Epidermal melanocyte (primary cell): ENCODE measurements around the gene EPB41L4A.
"Not testable (repeated sequence)": the region's sequence is repeated elsewhere in the genome, so short reads cannot be mapped to it uniquely, and the experiment has no call there.

ENCODE experiments used
- DNase-seq: peaks from one replicate; pipeline ENCODE4 v3.0.0; 2011; ENCODE audit warnings: low spot score; ENCODE audit not compliant: insufficient read length

The EPB41L4A gene

GRCh38 chr5:112216140-112216539 is 202.9 kb downstream of the EPB41L4A start:
- DNase-seq, result no peak

- no peak for DNase-seq
Observed at GRCh38 chr5:112210430-112211005, 208.6 kb downstream of the EPB41L4A start.

GRCh38 chr5:112208699-112209615 is 210.1 kb downstream of the EPB41L4A start:
- DNase-seq, result no peak

GRCh38 chr5:112208195-112208594 is 210.9 kb downstream of the EPB41L4A start:
- not testable (repeated sequence) for DNase-seq

- DNase-seq, result no peak
Observed at GRCh38 chr5:112205846-112206245, 213.2 kb downstream of the EPB41L4A start.

GRCh38 chr5:112203229-112203628 is 215.8 kb downstream of the EPB41L4A start:
- no peak for DNase-seq

DNA sequence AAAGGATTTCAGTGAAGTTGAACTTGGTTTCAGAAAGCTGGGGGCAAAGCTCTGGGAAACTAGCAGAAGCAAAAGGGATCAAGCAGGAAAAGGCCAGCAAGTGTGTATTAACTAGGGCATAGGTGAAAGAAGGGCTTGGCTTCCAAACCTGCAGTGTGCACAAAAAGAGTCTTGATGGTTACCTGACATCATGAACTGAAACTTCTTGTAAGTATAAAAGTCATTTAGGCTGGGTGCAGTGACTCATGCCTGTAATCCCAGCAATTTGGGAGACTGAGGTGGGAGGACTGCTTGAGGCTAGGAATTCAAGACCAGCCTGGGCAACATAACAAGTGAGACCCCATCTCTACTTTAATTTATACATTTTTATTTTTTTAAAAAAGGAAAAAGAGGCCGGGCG is 216.4 kb downstream of the EPB41L4A start:
- no peak for DNase-seq

DNA sequence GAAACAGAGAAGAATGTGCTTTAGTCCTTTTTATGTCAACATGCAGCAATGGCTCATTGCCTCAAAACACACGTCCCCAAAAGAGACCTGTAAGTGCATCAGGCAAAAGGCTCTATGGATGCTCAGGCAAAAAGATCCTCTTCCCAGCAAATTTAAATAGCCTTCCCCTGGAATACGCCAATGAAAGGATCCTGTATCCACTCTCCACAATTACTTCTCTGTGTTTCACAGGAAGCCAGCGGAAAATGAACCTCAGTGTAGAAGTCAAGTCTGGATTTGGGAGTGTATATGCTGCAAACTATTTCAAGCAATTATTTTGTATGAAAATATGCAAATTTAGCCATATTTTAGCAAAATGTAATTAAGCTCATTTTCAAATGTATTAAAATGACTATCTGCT is 217.9 kb downstream of the EPB41L4A start:
- DNase-seq, result no peak

DNA sequence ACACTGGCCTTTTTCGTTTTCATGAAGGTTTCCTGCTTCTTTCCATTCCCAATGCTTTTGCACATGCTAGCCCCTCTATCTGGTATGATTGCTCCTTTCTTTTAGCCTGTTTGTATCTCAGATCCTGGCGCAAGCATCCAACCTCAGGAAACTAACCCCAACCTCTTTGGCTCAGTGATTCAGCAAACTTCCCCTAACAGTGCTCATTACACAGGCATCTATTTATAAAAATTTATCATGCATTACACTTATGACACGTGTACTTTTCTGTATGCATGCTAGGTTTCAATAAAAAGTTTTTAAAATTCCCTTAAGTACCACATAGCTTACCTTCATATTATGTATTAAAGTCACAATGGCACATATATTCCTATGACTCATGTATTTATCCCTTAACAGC is 218.9 kb downstream of the EPB41L4A start:
- DNase-seq, result no peak

DNA sequence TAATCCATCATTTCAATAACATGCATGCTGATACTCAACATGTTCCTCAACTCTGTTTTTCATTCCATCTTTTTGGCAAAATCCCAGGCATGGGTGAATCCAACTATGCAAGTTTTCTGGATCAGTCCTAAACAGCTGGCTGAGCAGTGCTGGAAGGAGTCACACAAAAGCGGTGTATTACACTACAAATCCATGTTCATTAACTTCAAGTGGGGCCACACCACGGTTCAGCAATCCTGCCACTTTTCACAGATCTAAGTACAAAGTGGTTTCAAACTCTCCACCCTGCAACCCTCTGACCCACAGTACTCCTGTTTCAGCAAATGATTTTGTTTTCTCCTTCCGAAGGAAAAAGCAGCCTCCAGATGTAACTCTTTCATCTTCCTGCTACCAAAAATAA is 222.5 kb downstream of the EPB41L4A start:
- DNase-seq, result no peak

GRCh38 chr5:112195924-112196323 is 223.2 kb downstream of the EPB41L4A start:
- no peak for DNase-seq

DNA sequence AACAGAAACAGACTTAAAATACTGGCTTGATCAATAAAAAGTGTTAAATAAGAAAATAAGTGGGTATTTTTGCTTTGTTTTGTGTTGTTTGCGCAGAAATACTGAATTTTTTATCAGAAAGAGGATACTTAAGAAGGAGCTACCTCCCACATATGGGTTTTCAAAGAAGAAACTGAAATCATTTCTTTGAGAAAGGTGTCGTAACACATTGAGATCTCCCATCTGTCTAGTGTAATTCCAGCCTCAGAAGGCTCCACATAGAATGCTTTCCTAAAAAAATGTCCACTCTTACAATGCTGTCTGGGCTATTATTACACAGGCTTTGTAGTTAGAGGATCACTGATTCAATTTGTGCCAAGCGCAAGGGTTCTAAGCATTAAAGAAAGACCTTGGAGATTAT is 226.2 kb downstream of the EPB41L4A start:
- no peak for DNase-seq

GRCh38 chr5:112192072-112192471 is 227.0 kb downstream of the EPB41L4A start:
- DNase-seq, result no peak

DNA sequence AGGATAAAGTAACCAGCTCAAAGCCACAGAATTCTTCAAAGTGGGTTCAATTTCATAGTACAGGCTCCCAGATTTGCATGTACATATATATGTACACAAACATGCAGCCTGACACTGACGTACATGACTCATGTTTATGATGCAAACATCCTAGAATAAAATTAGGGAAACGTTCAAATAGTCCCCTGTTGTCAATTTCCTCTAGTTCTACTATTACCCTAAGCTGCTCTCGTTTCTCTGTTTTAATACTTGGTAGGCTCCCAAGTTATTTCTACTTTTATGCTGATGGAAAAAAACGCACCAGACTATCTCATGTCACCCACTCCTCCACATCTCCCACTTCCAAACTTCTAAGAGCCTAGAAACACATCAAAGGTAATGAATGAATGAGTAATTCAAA is 229.7 kb downstream of the EPB41L4A start:
- no peak for DNase-seq

- DNase-seq, result no peak
Observed at GRCh38 chr5:112186401-112186990, 232.6 kb downstream of the EPB41L4A start.

- no peak for DNase-seq
Observed at GRCh38 chr5:112183874-112184273, 235.2 kb downstream of the EPB41L4A start.

GRCh38 chr5:112183103-112183711 is 235.9 kb downstream of the EPB41L4A start:
- no peak for DNase-seq

DNA sequence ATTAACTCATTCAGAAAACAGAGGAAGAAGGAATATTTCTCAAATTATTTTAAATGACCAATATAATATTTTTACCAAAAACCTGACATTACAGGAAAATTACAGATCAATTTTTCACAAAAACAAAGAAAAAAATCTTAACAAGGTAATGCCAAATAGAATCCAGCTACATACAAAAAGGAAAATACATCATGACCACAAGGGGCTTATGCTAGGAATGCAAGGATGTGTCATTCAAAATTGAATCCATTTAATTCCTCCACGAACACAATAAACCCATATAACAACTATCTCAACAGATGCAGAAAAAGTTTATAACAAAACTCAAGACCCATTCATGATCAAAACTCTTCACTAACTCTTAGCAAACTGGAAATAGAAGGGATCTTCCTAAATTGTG is 239.8 kb downstream of the EPB41L4A start:
- no peak for DNase-seq

DNA sequence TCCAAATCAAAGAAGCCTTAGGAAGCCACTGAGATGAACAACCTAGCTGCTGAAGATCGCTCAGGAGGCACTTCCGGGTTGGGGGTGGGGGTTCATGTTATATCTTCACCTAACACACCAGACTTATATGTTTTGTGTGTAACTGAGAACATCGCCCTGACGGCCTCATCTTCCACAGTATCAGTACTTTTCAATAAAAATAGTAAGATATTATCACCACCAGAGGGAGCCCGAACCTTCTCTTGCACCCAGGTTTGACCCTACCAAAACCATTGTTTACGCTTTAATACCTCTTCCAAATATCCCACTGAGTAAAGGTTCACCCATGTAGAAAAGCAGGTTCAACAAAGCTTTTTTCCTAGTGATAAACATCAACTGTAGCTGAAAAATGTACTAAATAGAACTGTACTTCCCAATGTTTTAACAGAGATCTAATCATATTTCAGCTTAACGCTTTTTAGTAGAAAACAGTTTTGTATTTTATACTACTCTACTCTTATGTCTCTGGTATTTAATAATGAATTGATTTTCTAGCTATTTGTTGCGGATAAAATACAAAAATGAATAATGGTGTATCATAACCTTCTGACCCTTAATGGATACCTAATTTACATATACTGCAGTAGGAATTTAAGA is 244.0 kb downstream of the EPB41L4A start:
- no peak for DNase-seq

GRCh38 chr5:112165897-112166737 is 253.0 kb downstream of the EPB41L4A start:
- no peak for DNase-seq

DNA sequence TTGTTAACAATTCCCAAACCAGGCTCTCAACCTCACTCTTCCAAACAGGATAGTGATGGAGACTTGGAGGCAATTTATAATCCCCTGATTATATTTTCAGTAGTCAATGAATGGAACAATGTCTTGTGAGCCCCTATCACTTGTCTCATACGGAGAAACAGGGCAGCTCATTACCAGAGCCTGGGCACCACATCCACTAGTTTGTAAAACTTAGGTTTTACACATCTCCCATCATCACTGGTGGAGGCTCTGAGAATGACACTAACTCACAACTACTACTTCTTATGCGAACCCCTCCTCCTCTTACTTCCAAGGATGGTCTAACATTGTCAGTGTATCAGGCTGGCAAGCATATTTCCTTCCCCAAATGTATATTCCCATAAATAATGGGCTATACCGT is 253.7 kb downstream of the EPB41L4A start:
- DNase-seq, result no peak
